Nephron (organoid): ENCODE results near the gene FAM9C.

Experiments
- H3K27ac Mint-ChIP-seq, 3 experiments: 2 replicates each; pipeline ENCODE4 v1.8.0; 2020; ENCODE audit warnings: mixed read lengths in 3 of 3, mild to moderate bottlenecking in 2 of 3, moderate library complexity in 1 of 3
- H3K27me3 Mint-ChIP-seq: 2 replicates; pipeline ENCODE4 v1.8.0; 2021; ENCODE audit warnings: low read depth, mild to moderate bottlenecking, moderate library complexity, mixed read lengths
- H3K36me3 Mint-ChIP-seq: 2 replicates; pipeline ENCODE4 v1.8.0; 2020; ENCODE audit warnings: low read depth, mixed read lengths
- H3K4me1 Mint-ChIP-seq: 2 replicates; pipeline ENCODE4 v1.8.0; 2020; ENCODE audit warnings: mixed read lengths
- H3K4me3 Mint-ChIP-seq, 3 experiments: 2 replicates each; pipeline ENCODE4 v1.8.0; 2020; ENCODE audit warnings: mild to moderate bottlenecking in 3 of 3, mixed read lengths in 3 of 3, moderate library complexity in 2 of 3
- H3K9me3 Mint-ChIP-seq: 2 replicates; pipeline ENCODE4 v1.8.0; 2020; ENCODE audit warnings: mixed read lengths
- CTCF ChIP-seq, 3 experiments: fragments of 200-600 bp; sonication (generic); IDR thresholded peaks; one replicate each; pipeline ENCODE4 v1.5.0; 2021; ENCODE audit warnings: antibody characterized with exemption in 3 of 3; ENCODE audit not compliant: unreplicated experiment in 3 of 3

The FAM9C gene

GRCh38 chrX:13015536-13016236 is 28.7 kb downstream of the FAM9C start:
- H3K9me3 Mint-ChIP-seq: peaks cover 6% of the 10 kb centered on the region
- no peaks in the 10 kb centered on the region for H3K36me3 Mint-ChIP-seq
- H3K27me3 Mint-ChIP-seq: no peaks in the 10 kb centered on the region
- TF ChIP-seq CTCF (IDR thresholded peaks at IDR 0.05; ENCODE audit: unreplicated experiment in 3 of 3): no peak
- H3K4me3 Mint-ChIP-seq: no peak overlapping the region
- peaks cover 32% of the 10 kb centered on the region for H3K4me1 Mint-ChIP-seq
- H3K27ac Mint-ChIP-seq: peak overlapping the region in 2 of 3 experiments; percentile 11 to 75

GRCh38 chrX:13014111-13015096 is 30.0 kb downstream of the FAM9C start:
- peaks cover 38% of the 10 kb centered on the region for H3K4me1 Mint-ChIP-seq
- H3K36me3 Mint-ChIP-seq: no peaks in the 10 kb centered on the region
- H3K9me3 Mint-ChIP-seq: peaks cover 2% of the 10 kb centered on the region
- H3K27me3 Mint-ChIP-seq: no peaks in the 10 kb centered on the region
- TF ChIP-seq CTCF (IDR thresholded peaks at IDR 0.05; ENCODE audit: unreplicated experiment in 3 of 3): no peak
- no peak overlapping the region for H3K4me3 Mint-ChIP-seq
- peak overlapping the region; percentile 8 to 94 (median 79) for H3K27ac Mint-ChIP-seq

- H3K27me3 Mint-ChIP-seq: no peaks in the 10 kb centered on the region
- TF ChIP-seq CTCF (IDR thresholded peaks at IDR 0.05; ENCODE audit: unreplicated experiment in 3 of 3): no peak
- H3K27ac Mint-ChIP-seq: peak overlapping the region; percentile 8 to 94 (median 79)
- H3K4me3 Mint-ChIP-seq: no peak overlapping the region
- no peaks in the 10 kb centered on the region for H3K36me3 Mint-ChIP-seq
- H3K4me1 Mint-ChIP-seq: peaks cover 39% of the 10 kb centered on the region
- H3K9me3 Mint-ChIP-seq: peaks cover 2% of the 10 kb centered on the region
These were observed 30.9 kb downstream of the FAM9C start for GRCh38 chrX:13013363-13014110.

GRCh38 chrX:13010546-13010945 is 33.9 kb downstream of the FAM9C start:
- Mint-ChIP-seq H3K4me1 (peaks cover 55% of the 10 kb centered on the region), H3K36me3 (no peaks in the 10 kb centered on the region), H3K9me3 (peaks cover 2% of the 10 kb centered on the region), H3K27me3 (no peaks in the 10 kb centered on the region), H3K4me3 (no peak overlapping the region), H3K27ac (peak overlapping the region in 2 of 3 experiments; percentile 50 to 65)
- TF ChIP-seq CTCF (IDR thresholded peaks at IDR 0.05; ENCODE audit: unreplicated experiment in 3 of 3): no peak

- no peak for TF ChIP-seq CTCF (IDR thresholded peaks at IDR 0.05; ENCODE audit: unreplicated experiment in 3 of 3)
- no peaks in the 10 kb centered on the region for H3K36me3 Mint-ChIP-seq
- no peak overlapping the region for H3K4me3 Mint-ChIP-seq
- H3K27ac Mint-ChIP-seq: peak overlapping the region in 2 of 3 experiments; percentile 50 to 65
- H3K9me3 Mint-ChIP-seq: peaks cover 2% of the 10 kb centered on the region
- H3K4me1 Mint-ChIP-seq: peaks cover 54% of the 10 kb centered on the region
- no peaks in the 10 kb centered on the region for H3K27me3 Mint-ChIP-seq
These were observed 34.6 kb downstream of the FAM9C start for GRCh38 chrX:13009844-13010243.
